ENCODE data around the gene CHST1.

Gene CHST1

DNA sequence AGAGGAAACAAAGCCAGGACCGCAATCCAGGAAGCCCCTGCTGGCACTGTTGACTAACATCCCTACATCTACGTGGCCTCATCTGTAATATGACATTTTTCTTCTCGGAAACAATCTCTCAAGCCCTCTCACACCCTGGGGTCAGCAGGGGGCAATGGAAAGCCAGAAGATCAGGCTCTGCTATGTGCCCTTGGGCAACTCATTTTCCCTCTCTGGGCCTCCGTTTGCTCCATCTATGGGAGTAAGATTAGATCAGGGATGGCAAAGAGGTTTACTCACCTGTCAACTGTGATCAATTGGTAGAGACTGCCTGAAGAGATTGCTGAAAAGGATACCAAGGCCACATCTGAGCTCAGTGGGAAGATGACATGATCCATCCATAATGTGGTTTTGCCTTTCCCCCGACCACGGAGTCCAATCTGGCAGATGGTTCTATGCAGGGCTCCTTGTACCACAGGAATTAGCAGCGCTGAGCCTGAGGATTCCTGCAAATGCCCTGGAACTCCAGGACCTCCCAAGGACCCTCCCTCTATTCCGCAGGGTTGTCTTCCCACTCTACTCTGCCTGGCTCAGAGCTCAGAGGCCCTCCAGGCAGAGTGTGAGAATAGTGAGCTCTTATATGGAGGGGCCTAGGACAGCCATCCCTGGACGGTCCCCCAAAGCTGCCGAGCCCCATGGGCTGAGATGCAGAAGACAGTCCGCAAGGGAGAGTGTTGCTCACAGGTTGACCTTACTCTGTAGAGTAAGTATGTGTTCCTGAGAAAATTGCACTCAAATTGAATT lies 66.1 kb downstream of the CHST1 start:
- no peak for DNase-seq

All from suppressor macrophage treated with lipopolysaccharide for 1 hour (primary cell).